NCI-H526 treated with DMSO at 0.1 percent for 48 hours (cell line): ENCODE results near the gene CEP128.

Experiments used
- DNase-seq: peaks from one replicate; lab custom pipeline; 2025; lab: John Stamatoyannopoulos, UW

Gene CEP128

DNA sequence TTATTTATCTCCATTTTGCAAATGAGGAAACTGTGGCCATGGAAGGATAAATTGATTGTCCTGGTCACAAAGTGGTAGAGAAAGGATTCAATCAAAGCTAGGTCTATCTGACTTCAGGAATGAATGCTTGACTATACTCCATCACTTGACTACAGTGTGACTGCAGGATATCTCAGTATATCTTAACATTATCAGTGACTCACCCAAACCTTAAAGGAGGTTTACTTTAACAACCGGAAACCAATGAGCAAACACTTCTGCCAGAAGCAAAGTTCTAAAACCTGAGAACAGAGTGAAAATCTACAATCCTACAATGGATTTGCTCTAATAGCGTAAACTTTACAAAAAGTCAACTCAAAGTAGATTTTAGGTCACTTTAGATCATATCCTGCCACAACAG is 277.0 kb downstream of the CEP128 start:
- no peak for DNase-seq

DNA sequence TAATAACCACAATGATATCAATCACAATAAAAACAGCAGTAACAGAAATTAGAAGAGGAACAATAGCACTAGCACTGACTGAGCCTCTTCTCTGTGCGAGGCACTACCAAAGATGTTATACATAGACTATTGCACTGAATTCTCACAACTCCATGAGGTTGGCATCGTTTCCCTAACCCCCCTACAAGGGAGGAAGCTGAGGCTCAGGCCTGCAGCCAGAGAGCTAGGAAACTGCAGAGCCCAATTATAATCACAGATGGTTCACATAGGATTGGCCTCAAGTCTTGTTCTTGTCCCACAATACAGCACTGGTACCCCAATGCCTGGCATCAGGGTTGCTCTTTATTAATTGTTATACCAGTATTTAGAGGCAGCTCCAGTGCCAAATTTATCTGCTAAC is 278.0 kb downstream of the CEP128 start:
- no peak for DNase-seq

DNA sequence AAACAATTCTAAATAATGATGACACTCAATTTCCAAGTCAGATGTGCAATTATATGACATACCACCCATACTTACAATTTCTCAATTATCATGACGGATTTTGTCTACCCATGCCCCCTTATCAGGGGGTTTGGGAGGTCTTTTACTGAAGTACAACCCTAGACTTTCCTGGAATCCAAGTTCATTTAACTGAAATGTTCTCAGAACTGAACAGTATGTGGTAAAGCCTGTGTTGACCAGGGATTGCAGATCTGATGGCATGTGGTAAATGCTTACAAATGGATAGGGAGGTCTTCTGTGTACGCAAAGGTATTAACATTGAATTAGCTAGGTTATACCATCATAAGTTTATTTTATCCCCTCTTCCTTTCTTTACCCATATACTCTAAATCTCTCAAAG is 281.8 kb downstream of the CEP128 start:
- no peak for DNase-seq

DNA sequence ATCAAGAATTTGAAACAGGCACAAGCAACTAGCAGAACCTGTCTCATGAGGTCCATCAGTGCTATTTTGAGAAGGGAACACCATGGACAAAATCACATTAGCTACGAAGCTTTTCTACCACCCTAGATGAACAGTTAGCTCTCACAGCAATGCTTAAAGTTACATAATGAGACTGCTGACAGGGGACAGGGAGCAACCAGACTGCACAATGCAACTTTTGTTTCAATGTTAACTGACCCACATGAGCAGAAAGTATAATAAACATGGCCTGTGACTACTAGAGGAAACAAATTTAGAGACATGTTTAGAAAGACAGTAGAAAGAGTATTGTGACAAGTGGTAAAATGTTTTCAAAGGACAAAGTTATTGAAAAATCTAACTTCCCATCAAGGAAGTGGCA is 282.8 kb downstream of the CEP128 start:
- no peak for DNase-seq

DNA sequence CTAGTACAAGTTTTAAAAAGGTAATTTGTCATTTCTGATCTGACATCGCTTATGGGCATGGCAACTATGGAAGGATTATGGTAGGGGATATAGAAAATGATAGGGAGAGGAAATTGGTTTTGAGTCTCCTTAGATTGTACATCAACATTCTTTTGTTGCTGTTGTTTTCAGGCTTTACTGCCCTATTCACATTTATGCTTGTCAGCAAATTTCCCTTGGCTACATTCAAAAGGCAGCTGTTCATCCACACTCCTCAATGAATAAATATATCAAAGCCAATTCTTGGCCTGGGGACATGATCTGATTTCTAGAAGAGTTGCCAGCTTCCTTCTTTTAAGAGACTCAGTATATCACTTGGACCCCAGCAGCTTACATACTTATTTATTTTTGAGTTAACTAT is 283.4 kb downstream of the CEP128 start:
- no peak for DNase-seq

DNA sequence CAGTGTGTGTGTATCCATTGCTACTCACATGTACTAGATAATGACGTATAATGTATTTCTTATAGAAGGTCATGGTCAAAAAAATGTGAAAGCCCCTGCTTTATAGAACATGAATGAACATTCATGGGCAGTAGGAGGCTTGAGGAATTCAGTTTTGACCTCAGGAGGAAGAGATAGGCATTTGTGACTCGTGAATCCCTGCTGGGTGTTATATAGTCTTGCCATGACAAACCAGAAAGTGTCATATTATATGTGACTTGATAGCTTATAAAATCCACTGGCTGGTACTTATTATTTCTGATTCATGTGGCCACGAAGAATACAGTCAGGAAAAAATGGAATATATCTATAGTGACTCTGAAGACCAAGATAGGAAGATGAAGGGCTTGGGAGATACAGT is 287.6 kb downstream of the CEP128 start:
- no peak for DNase-seq

DNA sequence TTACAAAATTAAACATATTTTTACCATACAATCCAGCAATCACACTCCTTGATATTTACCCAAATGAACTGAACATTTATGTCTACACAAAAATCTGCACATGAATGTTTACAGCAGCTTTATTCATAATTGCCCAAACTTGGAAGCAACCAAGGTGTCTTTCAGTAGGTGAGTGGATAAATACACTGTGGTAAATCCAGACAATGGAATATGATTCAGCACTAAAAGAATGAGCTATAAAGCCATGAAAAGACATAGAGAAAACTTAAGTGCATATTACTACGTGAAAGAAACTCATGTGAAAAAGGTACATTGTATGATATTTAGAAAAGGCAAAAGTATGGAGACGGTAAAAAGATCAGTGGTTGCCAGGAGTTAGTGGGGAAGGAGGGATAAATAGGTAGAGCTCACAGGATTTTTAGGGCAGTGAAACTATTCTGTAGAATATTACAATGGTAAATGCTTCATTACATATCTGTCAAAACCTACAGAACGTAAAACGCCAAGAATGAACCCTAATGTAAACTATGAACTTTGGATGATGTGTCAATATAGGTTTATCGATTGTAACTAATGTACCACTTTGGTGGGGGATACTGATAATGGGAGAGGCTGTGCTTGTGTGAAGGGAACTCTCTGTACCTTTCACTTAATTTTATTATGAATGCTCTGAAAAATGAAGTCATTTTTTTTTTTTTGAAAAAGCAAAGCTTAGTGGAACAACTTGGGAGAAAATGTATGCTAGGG is 295.7 kb downstream of the CEP128 start:
- DNase-seq, result no peak

DNA sequence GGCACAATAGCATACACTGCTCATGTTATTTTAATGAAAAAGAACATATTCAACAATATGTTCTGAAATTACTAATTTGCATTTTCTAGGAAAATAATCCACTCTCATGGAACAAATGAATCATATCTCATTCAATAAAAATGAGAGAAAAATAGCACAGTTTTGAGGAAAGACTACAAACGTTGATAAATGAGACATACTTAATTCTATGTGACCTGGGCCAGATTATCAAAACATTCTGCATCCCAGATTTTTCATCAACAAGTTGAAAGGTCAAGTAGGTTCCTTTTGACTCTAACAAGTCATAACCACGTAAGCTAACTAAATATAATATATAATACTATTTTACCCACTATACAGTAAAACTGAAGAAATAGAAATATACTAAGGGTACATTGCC is 296.7 kb downstream of the CEP128 start:
- DNase-seq, result no peak

DNA sequence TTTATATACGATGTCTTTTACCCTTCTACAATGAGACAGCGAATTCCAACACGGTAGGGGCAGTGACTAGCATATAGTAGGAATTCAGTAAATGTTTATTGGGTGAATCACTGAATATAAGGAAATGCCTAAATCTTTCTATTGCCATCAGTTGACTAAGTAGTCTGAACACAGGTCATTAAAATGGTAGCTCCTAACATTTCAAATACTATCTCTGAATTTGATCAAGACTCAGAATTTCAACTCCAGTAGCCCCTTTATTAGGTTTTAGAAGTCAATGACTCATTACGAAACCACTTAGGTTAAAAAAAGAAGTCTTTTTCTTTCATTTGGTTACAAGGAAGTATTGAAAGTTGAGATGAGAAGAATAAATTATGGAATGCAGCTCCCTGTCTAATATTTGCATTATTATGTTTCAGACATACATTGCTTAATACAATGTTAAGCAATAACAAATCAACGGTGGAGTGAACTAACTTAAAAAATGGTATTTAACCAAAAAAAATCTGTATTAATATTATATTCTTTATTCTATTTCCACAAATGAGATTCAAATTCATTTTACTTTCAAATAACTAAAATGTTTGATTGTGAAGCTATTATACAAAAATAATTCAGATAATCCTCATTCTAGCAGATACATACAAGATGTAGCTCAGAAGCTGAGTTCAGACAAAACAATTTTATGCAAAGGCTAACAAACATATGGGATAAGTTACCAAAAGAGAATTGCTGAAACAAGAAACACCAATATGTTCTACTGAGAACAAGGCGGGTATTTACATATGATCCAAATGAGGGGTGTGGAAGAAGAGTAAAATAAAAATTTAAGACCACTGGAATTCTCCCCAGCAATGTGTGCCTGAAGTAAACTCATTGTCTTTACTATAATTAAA is 302.7 kb downstream of the CEP128 start:
- no peak for DNase-seq

DNA sequence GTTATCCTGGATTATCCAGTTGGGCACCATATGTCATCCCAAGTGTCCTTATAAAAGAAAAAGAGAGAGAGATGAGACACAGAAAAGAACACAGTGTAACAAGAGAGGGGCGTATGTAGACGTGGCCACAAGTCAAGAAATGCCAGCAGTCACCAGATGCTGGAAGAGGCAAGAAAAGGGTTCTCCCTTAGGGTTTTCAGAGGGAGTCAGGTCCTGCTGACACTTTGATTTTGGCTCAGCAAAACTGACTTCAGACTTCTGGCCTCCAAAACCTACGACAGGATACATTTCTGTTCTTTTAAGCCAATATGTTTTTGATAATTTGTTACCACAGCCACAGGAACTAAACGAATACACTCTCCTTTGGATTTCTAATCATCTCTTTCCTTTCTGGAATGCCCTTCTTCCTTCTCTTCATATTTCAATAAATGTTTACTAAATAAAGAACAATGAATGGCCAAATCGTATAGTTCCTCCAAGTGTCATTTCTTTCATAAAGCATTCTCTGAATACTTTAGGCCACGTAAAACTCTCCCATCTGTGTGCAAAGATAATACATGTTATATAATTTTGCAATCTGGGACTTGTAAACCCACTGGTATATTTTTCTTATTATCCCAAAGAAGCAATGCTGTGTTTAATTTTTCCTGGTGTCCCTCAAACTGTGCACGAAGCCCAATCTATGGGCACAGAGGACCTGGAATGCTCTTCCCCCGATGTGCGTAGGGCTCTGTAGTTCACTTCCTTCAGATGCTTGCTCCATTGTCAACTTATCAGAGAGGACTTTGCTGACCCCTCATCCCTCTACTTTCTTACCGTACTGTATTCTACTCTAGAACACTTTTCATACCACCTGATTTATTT is 303.6 kb downstream of the CEP128 start:
- DNase-seq, result no peak

DNA sequence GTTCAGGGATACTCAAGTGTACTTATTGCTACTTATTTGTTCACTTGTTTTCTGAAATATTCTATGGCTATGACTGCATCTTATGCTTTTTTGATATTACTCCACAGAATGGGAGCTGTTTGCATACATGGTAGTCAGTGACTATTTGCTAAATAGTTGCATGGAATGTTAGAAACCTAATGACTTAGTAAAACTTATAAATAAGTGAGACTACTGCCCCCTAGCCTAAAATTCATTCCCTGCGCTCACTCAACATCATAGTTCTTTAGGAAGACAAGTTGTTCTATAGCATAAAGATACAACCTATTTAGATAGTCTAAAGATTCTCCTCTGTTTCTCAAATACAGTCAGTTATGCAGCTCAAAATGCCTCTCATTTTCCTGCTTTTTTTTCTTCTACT is 305.5 kb downstream of the CEP128 start:
- DNase-seq, result no peak

DNA sequence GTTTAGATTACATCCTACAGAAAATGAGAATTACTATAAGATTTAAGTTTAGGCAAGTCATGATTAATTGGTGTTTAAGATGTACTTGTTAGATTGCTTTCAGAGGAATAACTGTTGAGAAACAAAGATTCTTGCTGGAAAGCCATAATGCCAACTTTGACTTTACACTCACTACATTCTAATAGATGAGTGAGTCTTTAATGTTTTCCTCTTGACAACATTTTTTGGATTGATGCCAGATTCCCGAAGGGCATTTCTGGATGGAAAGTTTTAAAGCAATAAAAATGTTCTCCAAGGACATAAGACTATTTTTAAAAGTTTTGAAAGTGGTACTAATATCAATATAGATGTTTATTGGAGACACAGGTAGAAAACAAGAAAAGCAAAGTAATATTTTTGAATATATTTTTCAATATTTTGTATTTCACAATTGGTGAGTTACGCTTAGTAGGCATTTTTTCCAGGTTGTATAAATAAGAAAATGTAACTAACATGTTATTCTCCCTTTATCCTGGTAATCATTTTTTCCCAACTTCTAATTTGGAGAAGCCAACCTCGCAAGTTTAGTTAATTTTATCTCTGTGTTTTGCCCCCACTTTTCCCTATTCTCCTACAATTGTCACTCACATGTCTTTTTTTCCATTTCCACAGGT is 307.3 kb downstream of the CEP128 start:
- no peak for DNase-seq

DNA sequence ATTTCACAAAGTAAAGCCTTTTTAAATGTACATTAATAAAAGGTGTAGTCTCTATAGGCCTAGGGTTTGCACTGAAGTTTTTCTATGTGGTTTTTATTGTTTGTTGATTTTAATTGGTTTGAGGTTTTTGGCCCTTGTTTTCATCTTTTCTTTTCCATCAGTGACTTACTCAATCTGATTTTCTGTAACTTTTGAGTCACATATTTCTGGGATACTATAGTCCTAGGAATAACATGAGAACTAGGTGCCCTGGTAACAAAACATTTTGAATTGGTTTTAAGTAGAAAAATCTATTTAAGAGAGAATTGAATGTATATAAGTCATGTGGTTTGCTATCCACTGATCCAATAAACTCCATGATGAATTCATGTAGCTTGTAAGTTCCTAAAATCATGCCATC is 311.9 kb downstream of the CEP128 start:
- no peak for DNase-seq

DNA sequence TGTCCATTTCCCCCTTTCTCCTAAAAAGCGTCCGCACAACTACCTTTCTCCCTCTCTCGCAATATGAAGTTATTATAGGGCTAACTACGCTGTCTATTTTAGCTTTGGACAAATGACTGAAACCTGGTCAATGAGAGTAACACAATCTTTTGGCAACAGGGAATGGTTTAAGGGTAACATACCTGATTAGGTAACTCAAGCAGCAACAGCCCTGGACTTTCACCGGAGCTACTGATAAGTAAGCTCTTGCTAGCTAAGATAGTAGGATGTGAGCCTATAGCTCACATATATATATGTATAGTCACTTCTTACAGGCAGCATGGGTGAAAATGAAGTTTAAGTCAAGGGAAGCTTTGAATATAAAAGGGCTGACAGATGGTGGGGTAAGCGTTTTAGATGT is 313.0 kb downstream of the CEP128 start:
- DNase-seq, result no peak

DNA sequence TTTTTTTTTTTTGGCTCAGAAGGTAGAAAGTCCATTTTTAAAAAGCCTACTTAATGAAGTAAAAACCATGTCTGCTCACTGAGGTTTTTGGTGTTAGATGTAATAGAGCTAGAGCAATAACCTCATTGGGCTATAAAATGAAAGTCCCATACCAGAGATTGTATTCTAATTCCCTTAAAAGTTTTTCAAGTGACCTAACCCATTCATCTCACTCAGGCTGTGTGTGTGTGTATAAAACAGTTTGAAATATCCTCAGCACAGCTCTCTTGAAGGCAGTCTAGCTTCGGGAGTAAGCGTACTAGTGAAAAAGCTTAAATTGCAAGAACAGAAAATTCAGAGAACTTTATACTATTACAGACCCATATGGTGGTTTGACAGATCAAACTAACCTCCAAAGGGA is 313.8 kb downstream of the CEP128 start:
- DNase-seq, result no peak

DNA sequence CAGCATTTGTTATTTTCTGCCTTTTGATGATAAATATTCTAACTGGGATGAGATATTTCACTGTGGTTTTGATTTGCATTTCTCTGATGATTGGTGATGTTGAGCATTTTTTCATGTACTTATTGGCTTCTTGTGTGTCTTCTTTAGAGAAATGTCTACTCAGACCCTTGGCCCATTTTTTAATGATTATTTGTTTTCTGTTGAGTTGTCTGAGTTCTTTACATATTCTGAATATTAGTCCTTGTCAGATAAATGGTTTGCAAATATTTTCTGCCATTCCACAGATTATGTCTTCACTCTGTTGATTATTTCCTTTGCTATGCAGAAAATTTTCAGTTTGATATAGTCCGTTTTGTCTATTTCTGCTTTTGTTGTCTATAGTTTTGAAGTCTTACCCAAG is 317.0 kb downstream of the CEP128 start:
- DNase-seq, result no peak

DNA sequence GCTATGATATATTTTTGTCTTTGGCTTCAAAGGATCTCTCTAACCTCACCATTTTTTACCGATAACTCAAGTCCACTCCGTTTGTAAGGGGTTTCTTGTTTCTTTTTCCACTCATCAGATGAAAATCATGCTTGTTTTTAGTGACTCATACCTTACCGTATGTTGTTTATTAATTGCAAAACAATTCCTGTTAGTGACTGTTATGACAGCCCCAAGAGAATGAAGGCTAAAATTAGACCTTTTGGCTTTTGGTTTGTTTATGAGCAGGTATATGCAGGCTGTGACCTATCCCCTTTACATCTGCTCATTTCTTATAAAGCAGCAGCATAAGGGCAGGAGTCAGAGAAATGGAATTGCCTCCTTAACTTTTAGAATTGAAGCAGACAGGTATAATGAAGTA is 319.8 kb downstream of the CEP128 start:
- no peak for DNase-seq

DNA sequence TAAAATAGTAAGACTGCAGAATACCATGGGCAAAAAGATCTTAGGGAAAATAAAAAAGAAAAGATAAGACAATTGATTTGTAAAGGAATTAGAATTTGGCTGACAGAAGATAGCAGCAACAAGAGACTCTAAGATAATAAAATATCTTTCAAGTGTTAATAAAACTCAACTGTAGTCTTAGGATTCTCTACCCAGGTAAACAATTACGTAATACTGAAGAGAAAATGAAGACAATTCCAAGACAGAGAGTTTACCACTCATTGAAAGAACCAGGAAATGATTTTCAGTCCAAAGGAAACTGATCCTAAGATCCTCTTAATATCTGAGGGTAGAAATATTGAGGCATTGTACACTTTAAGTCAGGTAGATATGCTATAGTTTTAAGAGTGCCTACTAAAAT is 321.1 kb downstream of the CEP128 start:
- DNase-seq, result no peak

DNA sequence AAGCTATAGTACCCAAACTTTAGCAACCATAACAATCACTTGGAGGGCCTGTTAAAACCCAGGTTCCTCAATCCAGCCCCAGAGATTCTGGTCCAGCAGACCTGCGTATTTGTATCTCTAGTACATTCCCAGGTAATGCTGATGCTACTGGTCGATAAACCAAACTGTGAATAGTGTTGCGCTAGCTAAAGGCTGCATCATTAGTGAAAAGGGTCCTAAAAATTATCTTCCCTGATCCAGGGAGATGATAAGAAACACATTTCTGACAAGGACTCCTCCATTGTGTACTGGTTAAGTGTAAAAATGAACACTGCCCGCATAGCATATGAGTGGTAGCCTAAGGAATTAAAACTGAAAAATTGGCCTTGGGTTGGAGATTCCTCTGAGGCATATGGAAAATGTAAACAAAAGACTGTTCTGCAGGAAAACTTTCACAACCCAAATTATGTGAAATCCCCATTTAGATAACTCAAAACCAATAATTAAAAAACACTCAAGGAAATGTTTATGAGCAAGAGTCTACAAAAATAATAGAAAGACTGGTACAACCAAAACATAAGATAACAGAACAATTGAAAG is 322.7 kb downstream of the CEP128 start:
- DNase-seq, result no peak

DNA sequence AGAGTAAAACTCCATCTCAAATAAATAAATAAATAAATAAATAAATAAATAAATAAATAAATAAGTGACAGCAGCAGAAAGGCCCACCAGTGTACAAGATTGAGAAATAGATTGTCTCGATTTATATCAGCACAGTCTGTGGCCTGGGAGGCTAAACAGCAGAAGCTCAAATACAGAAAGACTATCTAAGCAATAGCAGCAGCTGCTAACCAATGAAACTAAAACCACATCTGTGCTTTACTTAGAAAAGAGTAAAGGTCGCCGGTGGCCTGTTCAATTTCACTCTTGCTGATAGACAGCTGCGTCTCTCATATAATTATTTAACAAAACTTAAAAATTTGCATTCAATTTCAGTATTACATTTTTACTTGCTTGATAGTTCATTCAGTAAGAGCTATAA is 325.7 kb downstream of the CEP128 start:
- no peak for DNase-seq

DNA sequence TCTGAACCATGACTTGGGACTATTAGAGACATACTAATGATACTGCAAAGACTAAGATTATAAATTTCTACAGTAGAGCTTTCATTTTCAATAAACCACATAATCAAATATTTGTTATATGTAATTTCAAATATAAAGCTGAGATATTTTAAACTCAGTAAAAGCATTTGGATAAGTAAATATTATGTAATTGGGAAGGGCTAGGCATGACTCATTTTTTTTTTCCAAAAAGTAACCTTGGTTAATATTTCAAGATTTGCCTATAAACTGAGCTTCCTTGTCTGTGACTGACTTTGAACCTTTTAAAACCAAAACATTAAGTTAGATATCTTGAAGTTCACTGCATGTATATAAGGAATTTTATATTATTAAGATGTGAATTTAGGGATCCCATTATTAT is 332.5 kb downstream of the CEP128 start:
- no peak for DNase-seq

DNA sequence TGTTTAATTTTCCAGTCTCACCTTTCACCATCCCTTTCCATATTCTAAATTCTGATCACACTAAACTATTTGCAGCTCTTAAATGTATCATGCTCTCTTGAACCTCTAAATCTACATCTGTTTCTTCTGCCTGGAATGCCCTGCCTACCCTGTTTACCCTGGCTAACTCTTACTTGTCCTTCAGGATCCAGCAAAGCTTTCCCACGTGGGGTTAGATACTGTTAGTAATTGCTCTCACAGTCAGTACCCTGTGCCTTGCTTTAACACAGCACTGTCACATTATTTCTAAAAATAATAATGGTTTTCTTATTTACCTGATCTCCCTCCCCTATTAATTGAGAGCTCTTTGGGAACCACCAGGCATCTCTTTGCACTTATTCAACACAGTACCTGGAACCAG is 333.0 kb downstream of the CEP128 start:
- no peak for DNase-seq
